DMS153 treated with DMSO at 0.1 percent for 48 hours (cell line): ENCODE measurements around the gene TRMT1L.

Experiments
- DNase-seq: peaks from one replicate; lab custom pipeline; 2025; ENCODE audit not compliant: unreplicated experiment; lab: John Stamatoyannopoulos, UW

The TRMT1L gene

DNA sequence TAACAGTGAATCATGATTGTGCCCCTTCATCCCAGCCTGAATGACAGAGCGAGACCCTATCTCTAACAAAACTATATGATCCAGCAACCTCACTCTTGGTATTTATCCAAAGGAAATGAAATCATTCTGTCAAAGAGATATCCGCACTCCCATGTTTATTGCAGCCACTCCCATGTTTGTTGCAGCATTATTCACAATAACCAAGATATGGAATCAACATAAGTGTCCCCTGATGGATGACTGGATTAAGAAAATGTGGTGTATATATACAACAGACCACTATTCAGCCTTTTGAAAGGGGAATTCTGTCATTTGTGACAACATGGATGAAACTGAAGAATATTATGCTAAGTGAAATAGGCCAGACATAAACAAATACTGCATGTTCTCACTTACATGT, 44.4 kb downstream of the TRMT1L start:
- DNase-seq, result no peak

DNA sequence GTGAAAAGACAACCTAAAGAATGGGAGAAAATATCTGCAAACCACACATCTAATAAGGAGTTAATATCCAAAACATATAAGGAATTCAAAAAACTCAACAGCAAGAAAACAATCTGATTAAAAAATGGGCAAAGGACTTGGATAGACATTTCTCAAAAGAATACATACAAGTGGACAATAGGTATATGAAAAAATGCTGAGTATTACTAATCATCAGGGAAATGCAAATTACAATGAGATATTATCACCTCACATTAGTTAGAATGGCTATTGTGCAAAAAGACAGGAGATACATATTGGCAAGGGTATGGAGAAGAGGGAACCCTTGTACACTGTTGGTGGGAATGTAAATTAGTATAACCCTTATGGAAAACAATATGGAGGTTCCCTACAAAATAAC, 44.9 kb downstream of the TRMT1L start:
- no peak for DNase-seq

DNA sequence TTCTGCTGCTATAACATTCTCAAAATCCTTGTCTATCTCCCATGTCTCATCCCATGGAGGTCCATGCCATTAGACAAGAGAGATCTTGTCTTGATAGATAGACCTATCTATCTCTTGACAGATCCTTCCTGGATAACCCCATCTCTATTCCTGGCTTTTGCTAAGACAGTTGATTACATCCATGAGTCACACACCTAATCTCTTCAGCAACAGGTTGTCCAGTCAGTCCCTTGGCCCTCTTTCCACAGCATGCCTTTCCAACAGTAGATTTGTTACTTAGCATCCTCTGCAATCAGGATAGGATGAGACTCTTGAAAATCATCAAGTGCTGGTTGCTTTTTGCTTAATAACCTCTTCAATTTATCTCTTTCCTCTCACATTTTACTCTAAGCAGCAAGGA, 46.6 kb downstream of the TRMT1L start:
- no peak for DNase-seq

DNA sequence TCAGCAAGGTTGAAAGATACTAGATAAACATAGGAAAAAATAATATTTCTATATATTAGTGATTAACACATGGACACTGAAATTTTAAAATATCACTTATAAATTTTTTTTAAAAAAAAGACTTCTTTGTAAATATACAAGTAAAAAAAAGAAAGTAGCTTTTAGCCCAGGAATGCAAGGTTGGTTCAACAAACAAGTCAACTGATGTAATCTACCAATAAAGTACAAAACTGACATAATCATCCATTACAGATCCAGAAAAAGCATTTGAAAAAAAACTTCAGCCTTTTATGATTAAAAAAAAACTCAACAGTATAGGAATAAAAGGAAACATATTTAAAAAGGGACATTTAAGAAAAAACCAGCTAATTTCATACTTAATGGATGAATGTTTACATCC, 48.4 kb downstream of the TRMT1L start:
- no peak for DNase-seq

DNA sequence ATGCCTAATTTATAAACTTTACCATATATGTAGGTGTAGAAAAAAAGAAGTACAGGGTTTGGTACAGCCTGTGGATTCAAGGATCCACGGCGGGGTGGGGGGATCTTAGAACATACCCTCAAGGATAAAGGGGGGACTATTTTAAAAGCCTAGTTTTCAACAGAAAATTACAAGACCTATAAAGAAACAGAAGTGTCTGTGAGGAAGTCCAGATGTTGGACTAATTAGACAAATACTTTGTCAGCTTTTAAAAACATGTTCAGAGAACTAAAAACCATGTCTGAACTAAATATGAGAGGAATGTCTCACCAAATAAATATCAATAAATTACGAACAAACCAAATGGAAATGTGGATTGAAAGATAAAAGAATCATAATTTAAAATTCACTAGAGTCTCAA, 51.6 kb downstream of the TRMT1L start:
- DNase-seq, result no peak

DNA sequence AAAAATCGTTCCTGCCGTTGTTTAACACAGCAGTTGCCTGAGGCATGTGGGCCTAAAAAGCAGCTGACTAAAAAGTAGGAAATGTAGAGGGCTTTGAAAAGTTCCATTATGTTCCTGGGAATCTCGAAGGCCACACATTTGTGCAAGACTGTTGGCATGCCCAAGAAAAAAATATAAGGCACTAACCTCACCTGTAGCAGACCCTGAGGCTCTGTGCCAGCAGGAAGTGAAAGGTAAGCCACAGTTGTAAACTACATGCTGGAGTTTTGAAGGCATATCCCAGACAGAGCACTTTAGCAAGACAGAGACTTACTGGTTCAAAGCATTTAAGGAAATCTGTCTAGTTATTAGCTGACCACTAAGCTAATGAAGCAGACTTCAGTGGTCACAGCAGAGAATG, 52.7 kb downstream of the TRMT1L start:
- DNase-seq, result no peak

DNA sequence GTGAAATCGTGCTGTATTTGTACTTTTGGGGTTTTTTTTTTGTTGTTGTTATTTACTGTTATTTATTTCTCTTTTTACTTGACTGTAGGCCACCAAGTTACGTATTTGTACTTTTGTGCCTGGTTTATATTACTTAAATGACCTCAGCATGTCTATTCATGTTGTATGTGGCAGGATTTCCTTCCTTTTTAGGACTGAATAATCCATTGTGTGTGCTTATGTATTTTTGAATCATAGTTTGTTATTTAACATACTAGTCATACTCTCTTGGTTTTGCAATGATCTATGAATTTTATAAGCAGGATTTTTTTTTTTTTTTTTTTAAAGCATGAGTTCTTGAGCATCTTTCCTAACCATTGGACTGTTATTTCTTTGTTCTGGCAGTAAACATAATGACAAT, 60.2 kb downstream of the TRMT1L start:
- DNase-seq, result no peak

DNA sequence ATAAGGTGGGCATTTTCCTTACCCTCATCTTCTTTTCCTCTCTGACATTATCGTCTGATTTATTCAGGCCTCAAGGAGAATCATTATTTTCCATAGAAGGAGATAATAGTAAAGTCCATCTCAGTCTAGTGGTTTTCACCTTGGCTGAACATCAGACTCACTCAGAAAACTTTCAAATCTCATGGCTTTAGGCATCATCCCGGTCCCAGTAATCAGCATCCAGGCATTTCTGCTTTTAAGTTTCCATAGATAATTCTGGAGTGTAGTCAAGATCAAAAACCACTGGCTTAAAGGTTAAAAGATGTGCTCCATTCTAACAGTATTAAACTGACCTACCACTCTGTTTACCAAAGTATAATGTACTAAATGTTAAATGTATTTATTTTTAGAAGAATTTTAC, 62.0 kb downstream of the TRMT1L start:
- DNase-seq, result no peak

DNA sequence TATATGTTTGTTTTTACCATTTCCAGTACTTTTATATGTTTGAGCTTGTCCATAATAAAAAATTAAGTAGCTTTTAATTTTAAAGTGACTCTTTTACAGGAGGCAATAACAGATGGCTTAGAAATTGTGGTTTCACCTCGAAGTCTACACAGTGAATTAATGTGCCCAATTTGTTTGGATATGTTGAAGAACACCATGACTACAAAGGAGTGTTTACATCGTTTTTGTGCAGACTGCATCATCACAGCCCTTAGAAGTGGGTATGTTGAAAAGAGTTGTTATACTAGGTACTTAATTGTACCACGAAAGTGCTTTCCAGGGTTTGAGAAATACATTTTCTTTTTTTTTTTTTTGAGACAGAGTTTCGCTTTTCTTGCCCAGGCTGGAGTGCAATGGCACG, 65.3 kb downstream of the TRMT1L start:
- DNase-seq, result peak; percentile 63

DNA sequence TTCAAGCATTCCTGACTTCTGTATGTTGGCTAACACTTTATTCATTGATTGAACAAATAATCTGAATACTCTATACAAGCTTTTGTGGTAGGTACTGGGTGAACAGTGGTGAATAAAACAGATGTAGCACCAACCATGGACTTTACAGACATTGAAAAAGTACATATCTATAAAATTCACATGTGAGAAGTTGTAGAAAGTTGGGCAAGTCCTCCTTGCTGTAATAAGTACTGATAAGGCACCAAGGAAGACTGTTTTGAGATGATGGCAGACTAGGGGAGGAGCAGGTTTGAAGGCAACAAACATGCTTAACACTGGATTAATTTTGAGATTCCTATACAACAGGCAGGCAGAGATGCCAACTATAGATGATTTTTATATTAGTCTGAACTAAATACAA, 69.0 kb downstream of the TRMT1L start:
- DNase-seq, result no peak

DNA sequence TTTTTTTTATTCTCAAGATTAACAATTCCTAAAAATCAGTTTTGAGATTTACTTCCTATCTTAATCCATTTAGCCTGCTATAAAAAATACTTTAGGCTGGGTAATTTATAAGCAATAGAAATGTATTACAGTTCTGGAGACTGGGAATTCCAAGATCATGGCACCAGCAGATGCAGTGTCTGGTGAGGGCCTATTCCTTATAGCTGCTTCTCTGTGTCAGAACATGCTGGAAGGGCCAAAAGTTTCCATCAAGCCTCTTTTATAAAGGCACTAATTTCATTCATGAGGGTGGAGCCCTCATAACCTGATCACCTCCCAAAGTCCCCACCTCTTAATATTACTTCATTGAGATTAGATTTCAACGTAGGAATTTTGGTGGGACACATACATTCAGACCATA, 69.7 kb downstream of the TRMT1L start:
- no peak for DNase-seq

DNA sequence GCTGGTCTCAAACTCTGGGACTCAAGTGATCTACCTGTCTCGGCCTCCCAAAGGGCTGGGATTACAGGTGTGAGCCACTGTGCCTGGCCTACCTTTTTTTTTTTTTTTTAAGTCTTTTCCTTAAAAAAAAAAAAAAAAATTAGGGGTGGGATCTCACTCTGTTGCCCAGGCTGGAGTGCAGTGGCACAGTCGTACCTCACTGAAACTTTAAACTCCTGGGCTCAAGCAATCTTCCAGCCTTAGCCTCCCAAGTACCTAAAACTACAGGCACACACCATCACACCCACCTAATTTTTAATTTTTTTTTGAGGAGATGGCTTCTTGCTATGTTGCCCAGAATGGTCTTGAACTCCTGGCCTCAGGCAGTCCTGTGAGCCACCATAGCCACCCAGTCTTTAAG, 72.9 kb downstream of the TRMT1L start:
- no peak for DNase-seq

DNA sequence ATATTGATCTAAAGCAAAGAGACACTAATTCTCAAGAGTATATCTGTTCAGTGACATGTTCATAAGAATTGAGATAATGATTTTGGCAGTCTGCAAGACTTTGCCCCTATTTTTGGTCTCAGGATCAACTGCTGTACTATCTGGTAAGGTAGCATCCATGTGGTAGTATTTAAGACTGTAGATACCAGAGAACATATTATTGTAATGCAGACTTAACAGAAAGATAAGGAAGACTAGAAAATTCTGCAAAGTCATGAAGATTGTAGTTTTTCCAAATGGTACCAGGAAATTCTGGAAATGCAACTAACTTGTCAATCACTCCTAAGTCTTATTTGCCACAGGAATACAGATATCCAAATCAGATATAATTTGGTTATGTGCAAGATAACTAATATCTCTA, 76.3 kb downstream of the TRMT1L start:
- DNase-seq, result no peak

DNA sequence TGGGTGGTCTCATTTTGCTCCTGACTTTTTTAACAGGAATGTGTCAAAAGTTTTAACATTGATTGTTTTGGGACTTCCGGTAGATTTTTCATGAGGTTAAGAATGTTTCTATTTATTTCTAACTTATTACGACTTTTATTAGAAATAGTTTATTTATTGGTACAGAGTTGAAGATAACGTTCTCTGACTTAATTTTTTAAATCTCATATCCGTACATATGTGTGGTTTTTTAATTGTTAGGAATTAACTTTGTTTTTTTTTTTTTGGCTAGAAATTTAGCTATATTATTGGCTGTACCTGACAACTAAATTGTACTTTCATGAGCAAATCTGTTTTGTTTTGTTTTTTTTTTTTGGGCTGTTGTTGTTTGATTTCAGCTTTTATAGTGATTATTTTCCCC, 79.4 kb downstream of the TRMT1L start:
- no peak for DNase-seq

DNA sequence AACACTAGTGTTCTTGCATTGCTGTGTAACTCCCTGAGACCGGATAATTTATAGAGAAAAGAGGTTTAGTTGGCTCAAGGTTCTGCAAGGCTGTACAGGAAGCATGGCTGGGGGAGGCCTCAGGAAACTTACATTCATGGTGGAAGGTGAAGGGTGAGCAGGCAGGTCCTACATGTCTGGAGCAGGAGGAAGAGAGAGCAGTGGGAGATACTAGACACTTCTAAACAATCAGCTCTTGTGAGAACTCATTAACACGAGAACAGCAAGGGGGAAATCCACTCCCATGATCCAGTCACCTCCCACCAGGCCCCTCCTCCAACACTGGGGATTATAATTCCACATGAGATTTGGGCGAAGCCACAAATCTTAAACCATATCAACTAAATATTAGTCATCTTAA, 81.3 kb downstream of the TRMT1L start:
- no peak for DNase-seq

DNA sequence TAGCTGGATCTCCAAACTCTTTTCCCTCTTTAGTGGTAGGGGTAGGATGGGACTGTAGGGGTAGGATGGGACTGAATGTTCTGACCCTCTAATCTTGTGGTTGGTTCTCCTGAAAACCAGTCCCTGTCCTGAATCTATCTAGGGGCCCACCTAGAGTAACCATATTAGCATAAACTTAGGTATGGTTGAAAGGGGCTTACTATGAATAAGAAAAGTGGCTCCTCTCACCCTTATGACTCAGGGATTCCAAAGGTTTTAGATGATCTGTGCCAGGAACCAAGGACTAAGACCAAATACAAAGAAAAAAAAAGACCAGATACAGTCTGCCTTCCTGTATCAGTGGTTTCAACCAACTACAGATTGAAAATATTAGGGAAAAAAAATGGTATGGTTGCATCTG, 82.4 kb downstream of the TRMT1L start:
- no peak for DNase-seq

DNA sequence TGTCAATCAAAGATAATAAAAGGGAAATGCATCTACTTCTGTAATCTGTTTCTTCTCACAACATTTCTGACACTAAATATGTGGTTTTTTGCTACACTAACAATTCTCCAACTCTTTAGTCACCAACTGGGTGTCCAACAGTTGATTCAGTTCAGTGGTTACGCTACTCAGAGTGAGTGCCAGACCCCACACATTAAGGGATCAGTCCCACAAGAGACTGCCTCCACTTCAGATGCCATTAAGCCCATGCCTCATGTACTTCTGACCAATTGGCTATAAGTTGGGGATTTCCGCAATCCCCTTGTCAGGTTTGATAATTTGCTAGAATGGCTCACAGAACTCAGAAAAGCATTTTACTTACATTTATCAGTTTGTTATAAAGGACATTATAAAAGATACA, 83.0 kb downstream of the TRMT1L start:
- DNase-seq, result no peak

DNA sequence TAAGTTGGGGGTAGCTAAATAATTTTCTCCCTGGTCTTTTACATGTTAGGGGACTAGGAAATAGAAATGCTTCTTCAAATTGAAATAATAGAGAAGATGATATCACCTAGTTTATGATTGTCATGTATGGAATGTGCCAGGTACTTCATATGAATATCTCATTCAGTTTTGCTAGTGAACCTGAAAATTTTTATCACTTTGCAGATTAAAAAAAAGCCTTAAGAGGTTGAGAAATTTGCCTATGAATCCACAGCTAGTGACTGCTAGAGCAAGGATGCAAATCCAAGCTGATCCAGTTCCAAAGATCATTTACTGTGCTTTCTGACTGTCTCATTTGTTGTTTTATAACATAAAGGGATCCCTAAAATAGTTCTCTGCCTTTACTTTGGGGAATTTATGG, 86.7 kb downstream of the TRMT1L start:
- DNase-seq, result no peak

DNA sequence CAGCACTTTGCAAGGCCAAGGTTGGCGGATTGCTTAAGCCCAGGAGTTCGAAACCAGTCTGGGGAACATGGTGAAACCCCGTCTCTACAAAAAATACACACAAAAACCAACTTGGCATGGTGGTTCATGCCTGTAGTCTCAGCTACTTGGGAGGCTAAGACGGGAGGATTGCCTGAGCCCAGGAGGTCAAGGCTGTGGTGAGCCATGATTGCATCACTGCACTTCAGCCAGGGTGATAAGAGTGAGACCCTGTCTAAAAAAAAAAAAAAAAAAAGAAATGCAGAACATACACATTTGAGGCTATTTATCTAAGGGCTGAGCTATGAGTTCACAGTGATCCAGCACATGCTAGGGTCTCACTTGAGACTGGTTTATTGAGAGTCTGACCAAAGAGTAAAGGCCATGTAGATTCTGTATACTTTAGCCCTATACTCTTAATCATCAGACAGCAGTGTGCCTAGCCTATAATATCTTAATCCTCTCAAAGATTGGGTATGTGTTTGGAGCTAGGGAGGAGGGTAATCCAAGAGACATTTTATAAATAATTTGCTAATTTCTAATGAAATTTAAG, 87.5 kb downstream of the TRMT1L start:
- no peak for DNase-seq

DNA sequence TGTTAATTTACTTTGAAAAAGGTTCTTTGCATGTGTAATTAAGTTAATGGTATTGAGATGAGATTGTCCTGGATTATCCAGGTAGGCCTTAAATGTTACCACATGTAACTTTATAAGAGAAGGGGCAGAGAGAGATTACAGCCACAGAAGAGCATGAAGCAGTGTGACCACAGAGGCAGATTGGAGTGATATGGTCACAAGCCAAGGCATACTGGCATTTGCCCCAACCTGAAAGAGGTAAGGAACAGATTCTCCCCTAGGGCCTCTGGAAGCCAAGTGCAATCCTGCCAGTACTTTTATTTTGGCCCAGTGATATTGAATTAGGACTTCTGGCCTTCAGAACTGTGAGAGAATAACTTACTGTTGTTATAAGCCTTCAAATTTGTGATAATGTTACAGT, 88.4 kb downstream of the TRMT1L start:
- DNase-seq, result no peak
